GM18951 (cell line): ENCODE results near the gene TIPIN.
"Not testable (repeated sequence)": the region's sequence is repeated elsewhere in the genome, so short reads cannot be mapped to it uniquely, and the experiment has no call there.

Source experiments
- POLR2A ChIP-seq: IDR thresholded peaks from 4 replicates; pipeline ENCODE4 v1.6.1; 2011; ENCODE audit warnings: mild to moderate bottlenecking; ENCODE audit not compliant: insufficient read length, insufficient read depth; ENCODE audit errors: extremely low read depth
- in situ Hi-C: fragments of 300-500 bp; cut with MboI; formaldehyde crosslinking; loops from one replicate; pipeline ENCODE4 v1.12.0; 2022; ENCODE audit warnings: low sequenced_read_pairs, mixed read lengths, inconsistent platforms; ENCODE audit not compliant: unreplicated experiment

Gene TIPIN, protein sequence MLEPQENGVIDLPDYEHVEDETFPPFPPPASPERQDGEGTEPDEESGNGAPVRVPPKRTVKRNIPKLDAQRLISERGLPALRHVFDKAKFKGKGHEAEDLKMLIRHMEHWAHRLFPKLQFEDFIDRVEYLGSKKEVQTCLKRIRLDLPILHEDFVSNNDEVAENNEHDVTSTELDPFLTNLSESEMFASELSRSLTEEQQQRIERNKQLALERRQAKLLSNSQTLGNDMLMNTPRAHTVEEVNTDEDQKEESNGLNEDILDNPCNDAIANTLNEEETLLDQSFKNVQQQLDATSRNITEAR

DNA sequence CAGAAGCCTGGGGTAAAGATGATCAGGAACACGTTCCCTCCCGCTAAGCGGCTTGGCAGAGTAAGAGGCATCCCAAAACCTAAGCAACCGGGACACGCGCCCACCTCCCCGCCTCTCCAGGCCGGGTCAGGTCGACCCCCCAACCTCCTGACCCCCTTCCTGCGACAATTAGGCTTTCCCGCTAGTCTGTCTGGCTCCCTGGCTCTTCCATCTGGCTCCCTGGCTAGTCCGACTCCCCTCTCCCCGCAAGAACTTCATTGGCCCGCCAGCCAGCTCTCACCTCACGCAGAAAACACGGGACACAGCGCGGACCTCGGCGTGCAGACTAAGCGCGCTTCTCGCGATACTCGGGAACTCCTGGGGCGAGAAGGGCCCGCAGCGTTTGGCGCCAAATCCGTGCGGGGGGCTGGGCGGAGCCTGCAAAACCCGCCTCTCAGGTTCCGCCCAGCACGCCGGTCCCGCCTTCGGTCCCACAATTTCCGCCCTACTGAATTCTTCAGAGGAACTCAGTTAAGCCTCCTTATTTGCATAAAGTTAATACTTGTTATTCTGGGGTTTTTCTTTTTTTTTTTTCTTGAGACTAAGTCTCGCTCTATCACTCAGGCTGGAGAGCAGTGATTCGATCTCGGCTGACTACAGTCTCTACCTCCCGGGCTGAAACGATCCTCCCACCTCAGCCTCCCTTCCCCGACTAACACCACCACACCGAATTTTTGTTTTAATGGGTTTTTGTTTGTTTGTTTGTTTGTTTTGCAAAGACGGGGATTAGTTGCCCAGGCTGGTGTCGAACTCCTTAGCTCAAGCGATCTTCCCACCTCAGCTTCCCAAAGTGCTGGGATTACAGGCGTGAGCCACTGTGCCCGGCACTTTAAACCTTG lies at the start of gene TIPIN:
Gene TIPIN (minus strand): TSS at position 327 of the 878 bp plus-strand sequence. CDS start 3,738 bp downstream, outside the sequence.
- in situ Hi-C loops, result no loop called here
- TF ChIP-seq POLR2A, result peak; percentile 88

DNA sequence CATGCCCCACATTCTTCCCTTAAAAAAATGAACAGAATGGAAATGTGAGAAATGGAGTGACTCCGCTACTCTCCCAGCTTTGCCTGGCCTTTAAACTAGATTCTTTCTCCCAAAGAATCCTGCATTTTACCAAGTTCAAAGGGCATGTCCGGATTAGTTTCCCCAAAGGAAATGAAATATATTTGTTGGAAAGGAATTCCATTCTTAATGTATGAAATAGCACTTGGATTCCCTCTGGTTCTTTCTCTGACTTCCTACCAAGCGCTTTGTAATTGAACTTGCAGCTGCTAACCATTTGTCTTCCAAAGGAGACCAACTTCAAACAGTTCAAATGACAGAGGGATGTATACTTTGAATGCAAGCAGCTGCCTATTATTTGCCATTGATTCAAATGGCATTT lies 49.1 kb upstream of the TIPIN start:
- no peak for TF ChIP-seq POLR2A
- in situ Hi-C loops, result no loop called here

DNA sequence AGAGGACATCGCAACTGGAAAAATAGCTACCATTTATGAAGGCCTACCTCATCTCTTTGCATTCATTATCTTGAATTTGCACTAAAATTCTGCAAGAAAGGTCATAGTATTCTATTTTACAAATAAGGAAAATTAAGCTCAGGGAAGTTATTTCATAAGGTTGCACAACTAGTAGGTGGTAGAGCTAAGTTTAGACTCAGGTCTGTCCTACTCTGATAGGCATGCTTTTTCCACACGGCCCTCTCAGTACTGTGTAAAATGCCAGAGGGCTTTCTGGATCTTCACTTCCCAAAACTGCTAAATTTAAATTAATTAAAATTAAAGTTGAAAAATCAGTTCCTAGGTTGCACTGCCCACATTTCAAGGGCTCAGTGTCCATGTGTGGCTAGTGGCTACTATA lies 48.5 kb upstream of the TIPIN start:
- TF ChIP-seq POLR2A, result no peak
- in situ Hi-C loops, result no loop called here

DNA sequence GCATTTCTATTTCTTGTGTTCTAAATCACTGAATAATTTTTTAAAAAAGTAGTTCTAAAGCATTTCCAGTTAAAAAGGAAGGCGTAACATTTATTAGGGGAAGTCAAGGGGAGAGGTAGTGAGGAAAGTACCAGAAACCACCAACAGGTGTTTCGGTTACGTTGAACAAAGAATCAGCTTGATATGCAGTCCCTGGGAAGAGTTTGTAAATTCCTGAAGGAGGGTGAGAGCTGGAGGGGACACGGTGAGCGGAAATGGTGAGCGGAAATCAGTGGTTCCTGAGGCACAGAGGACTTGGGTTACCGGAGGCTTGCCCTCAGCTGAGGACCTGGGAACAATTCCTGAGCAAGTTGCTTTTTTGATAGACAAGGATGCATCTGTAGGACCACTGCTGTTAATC lies 48.0 kb upstream of the TIPIN start:
- no peak for TF ChIP-seq POLR2A
- in situ Hi-C loops, result no loop called here

DNA sequence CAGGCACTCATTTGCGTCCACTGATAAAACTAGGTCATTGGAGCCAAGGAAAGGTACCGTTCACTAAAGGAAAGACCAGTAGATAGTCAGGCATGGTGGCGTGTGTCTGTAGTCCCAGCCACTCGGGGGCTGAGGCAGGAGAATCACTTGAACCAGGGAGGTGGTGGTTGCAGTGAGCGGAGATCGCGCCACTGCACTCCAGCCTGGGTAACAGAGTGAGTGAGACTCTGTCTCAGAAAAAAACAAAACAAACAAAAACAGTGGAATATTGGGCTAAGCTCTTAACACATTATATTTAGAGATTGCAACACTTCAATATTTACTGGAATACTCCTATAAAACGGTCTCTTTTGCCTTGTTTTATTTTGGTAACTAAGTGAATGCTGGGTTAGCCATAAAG lies 47.6 kb upstream of the TIPIN start:
- TF ChIP-seq POLR2A, result no peak
- in situ Hi-C loops, result no loop called here

DNA sequence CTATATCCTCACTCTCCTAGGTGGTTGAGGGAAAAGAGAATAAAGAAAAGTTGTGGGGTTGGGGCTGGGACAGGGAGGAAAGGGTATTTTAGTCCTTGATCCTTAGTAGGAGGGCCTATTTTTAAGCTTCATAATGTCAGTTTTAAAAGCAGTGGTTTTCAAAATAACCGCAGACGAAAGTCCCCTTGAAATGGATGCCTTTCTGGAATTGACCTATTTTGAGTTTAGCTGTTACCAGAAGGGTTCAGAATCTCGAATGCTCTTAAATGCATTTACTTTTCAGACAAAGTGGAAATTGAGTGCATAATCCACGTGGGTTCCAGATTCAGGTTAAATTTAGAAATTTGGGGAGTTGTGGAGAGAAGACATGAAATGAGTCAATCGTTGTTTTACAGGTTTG lies 46.8 kb upstream of the TIPIN start:
- in situ Hi-C loops, result no loop called here
- TF ChIP-seq POLR2A, result no peak

DNA sequence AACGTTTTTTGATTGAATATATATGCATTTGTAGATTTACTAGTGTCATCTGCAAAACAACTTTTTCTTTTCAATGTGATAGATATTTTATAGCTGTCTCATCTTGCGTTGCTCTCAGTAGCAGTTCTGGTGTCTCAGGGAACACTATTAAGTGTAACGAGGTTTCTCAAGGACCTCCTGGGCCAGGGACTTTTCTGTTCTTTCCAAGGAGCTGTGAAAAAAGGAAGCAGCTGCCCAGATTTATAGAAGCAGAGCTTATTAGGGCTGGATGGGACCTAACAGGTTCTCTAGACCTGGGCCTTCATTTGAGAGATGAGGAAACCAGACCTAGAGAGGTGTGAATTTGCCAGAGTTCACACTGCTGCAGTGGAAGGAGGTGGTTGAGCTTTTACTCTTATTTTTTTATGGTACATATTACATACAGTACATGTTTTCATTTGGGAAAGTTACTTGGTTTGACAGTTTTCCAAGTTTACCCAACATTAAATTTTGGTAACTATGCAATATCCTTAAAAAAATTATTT lies 46.3 kb upstream of the TIPIN start:
- in situ Hi-C loops, result no loop called here
- TF ChIP-seq POLR2A, result no peak

DNA sequence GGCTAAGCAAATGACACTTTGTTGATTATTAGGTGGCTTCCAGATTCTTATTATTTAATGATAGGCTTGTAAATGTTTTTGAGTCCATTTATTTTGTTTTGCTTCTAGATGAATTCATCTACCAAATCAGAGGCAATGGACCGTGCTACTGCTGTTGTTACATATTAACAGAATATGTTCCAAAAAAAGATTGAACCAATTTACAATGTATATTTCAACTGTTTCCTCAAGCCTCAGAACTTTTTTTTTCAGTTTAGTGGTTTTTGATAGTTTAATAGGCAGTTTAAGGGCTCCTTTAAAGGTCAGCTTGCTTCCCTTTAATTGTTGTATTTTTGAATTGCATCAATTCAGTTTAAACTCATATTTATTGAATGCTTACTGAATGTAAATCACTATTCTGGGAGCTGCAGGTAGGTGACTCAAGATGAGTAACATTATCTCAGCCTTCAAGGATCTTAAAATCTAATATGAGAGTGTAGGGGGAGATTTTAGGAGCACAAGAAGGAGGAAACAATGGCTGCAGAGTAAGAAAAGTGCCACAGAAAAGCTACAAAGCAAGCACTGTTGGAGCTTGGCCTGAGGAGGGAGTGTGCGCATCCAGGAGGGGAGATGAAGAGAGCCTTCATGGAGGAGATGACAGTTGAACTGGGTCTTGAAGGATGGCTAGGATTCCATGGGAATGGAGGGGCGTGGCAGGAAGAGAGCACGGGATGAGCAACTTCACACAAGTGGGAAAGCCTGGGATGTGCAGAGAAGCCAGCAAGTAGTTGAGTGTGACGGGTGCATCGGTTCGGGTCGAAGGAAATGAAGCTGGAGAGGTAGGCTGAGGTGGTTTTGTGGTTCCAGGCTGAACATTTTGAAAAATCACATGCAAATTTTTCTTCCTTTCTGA lies 44.9 kb upstream of the TIPIN start:
- in situ Hi-C loops, result no loop called here

DNA sequence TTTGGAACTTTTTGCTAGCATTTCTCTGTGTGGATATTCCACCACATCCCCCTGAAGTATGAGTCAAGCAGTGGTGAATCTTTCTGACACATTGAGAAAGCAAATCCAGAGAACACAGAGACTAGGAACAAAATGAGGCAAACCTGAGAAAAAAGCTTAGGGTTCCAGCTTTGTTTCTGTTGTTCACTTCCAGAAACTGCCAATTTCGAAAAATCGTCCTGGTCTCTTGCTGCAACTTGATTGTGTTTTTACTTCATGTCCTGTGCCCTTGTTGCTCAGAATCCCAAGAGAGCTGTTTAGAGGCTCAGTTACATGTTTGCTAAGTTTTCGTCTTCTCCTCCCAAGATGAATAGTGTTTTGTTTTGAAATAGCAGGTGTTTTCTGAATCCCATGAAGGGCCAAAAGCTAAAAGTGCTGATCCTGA lies 43.9 kb upstream of the TIPIN start:
- in situ Hi-C loops, result no loop called here

More for the DNA sequence above, 44.9 kb upstream of the TIPIN start:
- peak; percentile 33 for TF ChIP-seq POLR2A

DNA sequence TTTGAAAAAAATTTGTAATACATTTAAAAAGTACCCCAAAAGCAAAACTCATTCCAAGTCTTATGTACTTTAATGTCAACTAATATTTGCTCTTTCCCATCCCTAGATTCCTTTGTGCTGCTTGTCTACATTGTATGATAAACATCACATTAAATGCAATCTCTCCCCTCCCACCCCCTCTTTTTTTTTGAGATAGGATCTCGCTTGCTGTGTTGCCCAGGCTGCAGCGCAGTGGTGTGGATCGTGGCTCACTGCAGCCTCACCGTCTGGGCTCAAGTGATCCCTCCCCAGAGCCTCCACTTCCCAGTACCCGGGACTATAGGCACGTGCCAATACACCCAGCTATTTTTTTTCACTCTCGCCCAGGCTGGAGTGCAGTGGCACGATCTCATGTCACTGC lies 42.8 kb upstream of the TIPIN start:
- no peak for TF ChIP-seq POLR2A
- in situ Hi-C loops, result no loop called here

More for the DNA sequence above, 43.9 kb upstream of the TIPIN start:
- no peak for TF ChIP-seq POLR2A

DNA sequence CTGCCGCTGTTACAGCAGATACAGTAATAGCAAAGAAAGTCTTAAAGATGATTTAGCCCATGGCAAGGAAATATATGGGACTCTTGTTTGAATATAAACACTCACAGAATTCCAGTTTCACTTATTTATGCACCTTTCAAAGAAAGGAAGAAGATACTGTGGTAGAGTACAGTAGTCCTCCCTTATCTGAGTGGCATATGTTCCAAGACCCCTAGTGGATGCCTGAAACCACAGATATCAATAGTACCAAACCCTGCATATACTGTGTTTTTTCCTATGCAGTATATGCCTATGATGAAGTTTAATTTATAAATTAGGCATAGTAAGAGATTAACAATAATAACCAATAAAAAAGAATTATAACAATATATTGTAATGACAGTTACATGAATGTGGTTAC lies 38.4 kb upstream of the TIPIN start:
- in situ Hi-C loops, result no loop called here

DNA sequence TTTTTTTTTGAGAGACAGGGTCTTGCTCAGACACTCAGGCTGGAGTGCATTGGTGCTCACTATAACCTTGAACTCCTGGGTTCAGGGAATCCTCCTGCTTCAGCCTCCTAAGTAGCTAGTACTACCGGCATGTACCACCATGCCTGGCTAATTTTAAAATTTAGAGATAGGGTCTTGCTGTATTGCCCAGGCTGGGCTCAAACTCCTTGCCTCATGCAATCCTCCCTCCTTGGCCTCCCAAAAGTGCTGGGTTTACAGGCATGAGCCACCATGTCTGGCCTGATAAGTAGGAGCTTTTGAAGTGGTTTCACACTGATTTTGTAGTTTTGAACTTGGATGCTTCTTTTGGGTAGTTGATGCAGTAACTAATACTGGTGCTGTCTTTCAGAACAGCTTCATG lies 38.0 kb upstream of the TIPIN start:
- in situ Hi-C loops, result no loop called here
- TF ChIP-seq POLR2A, result no peak

More for the DNA sequence above, 38.4 kb upstream of the TIPIN start:
- no peak for TF ChIP-seq POLR2A

DNA sequence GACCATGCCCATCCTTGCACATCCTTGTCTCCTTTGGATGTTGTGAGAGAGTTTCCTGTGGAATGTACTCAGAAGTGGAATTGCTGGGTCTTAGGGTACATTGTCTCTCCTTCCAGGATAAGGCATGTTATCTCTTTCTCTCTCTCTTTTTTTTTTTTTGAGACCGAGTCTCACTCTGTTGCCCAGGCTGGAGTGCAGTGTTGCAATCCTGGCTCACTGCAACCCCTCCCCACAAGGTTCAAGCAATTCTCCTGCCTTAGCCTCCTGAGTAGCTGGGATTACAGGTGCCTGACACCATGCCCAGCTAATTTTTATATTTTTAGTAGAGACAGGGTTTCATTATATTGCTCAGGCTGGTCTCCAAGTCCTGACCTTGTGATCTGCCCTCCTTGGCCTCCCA lies 36.6 kb upstream of the TIPIN start:
- in situ Hi-C loops, result not testable (repeated sequence)

DNA sequence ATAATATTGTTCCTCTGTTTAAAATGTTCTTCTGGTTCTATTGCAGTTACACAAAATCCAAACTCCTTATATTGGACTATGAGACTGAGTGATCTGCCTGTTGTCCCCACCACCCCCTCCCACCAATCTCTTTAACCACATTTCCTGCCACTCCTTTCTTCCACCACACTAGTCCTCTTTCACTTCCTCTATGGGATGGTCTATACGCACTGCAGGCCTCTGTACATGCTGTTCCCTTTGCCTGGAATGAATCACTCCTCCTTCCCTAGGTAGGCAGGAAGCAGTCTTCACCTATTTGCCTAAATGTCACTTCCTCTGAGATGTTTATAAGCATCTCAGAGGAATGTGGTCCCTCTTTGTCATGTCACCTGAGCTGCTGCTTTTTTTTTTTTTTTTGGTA lies 34.2 kb upstream of the TIPIN start:
- no peak for TF ChIP-seq POLR2A
- in situ Hi-C loops, result no loop called here
